Nephron progenitor cell (in vitro differentiated cells): ENCODE measurements around the gene APOL3.
"Not testable (repeated sequence)": the region's sequence is repeated elsewhere in the genome, so short reads cannot be mapped to it uniquely, and the experiment has no call there.

ENCODE experiments used
- DNase-seq: peaks from one replicate; pipeline ENCODE4 v3.0.0; 2021
- H3K27ac Mint-ChIP-seq: 2 replicates; pipeline ENCODE4 v1.8.0; 2021; ENCODE audit warnings: mild to moderate bottlenecking, moderate library complexity, mixed read lengths
- H3K27me3 Mint-ChIP-seq: 2 replicates; pipeline ENCODE4 v1.8.0; 2021; ENCODE audit warnings: mild to moderate bottlenecking, low read depth, mixed read lengths; ENCODE audit not compliant: poor library complexity
- H3K36me3 Mint-ChIP-seq: 2 replicates; pipeline ENCODE4 v1.8.0; 2021; ENCODE audit warnings: low read depth, mixed read lengths
- H3K4me1 Mint-ChIP-seq: 2 replicates; pipeline ENCODE4 v1.8.0; 2021; ENCODE audit warnings: mixed read lengths
- H3K4me3 Mint-ChIP-seq: 2 replicates; pipeline ENCODE4 v1.8.0; 2021; ENCODE audit warnings: mild to moderate bottlenecking, moderate library complexity, mixed read lengths
- H3K9me3 Mint-ChIP-seq: 2 replicates; pipeline ENCODE4 v1.8.0; 2021; ENCODE audit warnings: mild to moderate bottlenecking, moderate library complexity, mixed read lengths
- CTCF ChIP-seq: fragments of 200-600 bp; sonication (generic); IDR thresholded peaks from 2 replicates; pipeline ENCODE4 v1.5.0; 2021; ENCODE audit warnings: antibody characterized with exemption

Gene APOL3

GRCh38 chr22:36194385-36194784 is 33.8 kb upstream of the APOL3 start:
- DNase-seq: no peak
- TF ChIP-seq CTCF: no peak
- Mint-ChIP-seq H3K27me3 (peaks cover 13% of the 10 kb centered on the region), H3K36me3 (no peaks in the 10 kb centered on the region), H3K4me1 (peaks cover 59% of the 10 kb centered on the region), H3K27ac (no peak overlapping the region), H3K4me3 (no peak overlapping the region), H3K9me3 (no peaks in the 10 kb centered on the region)

DNA sequence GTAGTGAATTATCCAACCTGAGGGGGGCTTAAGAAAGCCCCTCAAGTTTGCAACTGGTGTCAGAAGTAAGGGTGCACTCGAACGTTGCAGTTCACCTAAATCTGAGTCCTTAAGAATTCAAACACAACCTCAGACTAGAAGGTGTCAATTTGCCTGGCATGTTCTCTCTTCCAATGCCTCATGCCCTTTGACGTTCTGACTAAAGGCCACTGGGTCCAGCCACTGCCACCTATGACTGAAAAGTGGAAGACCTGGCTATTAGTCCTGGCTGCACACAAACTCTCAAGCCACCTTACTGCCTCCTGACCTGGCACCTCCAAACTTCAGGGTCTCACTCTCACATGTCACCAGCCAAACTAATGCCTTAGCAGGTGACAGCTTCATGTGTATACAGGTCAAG is 33.0 kb upstream of the APOL3 start:
- no peak for TF ChIP-seq CTCF

DNA sequence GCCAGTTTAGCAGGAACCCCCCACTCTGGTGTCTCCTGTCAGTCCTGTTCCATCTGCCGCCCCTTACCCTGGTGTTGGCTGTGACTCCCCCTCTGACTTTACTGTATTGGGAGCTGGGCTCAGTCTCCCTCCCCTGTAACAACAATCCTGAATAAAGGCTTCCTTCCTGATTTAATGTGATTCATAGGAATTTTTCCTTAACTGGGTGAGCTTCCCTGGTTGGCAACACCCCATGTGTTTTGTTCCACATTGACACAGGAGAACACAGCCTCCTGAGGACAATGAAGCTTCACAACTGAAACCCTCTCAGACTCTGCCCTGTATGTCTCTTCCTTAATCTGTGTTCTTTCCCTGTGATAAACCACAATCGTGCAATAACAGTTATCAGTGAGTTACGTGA is 32.6 kb upstream of the APOL3 start:
- Mint-ChIP-seq H3K36me3 (no peaks in the 10 kb centered on the region), H3K4me3 (no peak overlapping the region), H3K27ac (no peak overlapping the region), H3K27me3 (peaks cover 13% of the 10 kb centered on the region), H3K4me1 (peaks cover 47% of the 10 kb centered on the region), H3K9me3 (no peaks in the 10 kb centered on the region)
- DNase-seq: no peak
- no peak for TF ChIP-seq CTCF

More for the DNA sequence above, 33.0 kb upstream of the APOL3 start:
- no peak overlapping the region for H3K4me3 Mint-ChIP-seq
- no peak for DNase-seq
- no peaks in the 10 kb centered on the region for H3K9me3 Mint-ChIP-seq
- peaks cover 51% of the 10 kb centered on the region for H3K4me1 Mint-ChIP-seq
- no peaks in the 10 kb centered on the region for H3K36me3 Mint-ChIP-seq
- H3K27me3 Mint-ChIP-seq: peaks cover 13% of the 10 kb centered on the region
- H3K27ac Mint-ChIP-seq: no peak overlapping the region

DNA sequence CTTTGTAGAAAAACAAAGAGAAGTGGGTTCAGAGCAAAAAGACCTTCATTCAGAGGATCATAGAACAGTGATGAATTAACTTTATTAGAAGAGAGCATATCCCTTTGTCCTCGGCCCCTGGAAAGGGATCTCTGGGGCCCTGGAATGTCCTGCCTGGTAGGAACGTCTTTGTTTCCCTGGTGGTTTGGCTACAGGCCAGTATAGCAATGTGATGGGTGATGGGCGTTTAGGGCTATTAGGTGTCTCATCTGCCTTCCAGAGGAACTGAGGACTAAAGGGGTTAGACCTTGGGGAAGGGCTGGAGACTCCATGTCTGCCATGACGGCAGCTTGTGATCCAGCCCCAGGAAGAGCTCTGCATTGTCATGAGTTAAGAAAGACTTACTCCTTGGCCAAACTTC is 32.0 kb upstream of the APOL3 start:
- Mint-ChIP-seq H3K27me3 (peaks cover 13% of the 10 kb centered on the region), H3K36me3 (no peaks in the 10 kb centered on the region), H3K4me1 (peaks cover 40% of the 10 kb centered on the region), H3K9me3 (no peaks in the 10 kb centered on the region), H3K27ac (no peak overlapping the region), H3K4me3 (no peak overlapping the region)
- DNase-seq: no peak
- TF ChIP-seq CTCF: no peak

GRCh38 chr22:36191106-36191836 is 30.7 kb upstream of the APOL3 start:
- no peak for TF ChIP-seq CTCF
- Mint-ChIP-seq H3K9me3 (no peaks in the 10 kb centered on the region), H3K36me3 (no peaks in the 10 kb centered on the region), H3K4me1 (peaks cover 28% of the 10 kb centered on the region), H3K27me3 (peaks cover 14% of the 10 kb centered on the region), H3K4me3 (no peak overlapping the region), H3K27ac (no peak overlapping the region)
- DNase-seq: no peak

- H3K4me1 Mint-ChIP-seq, H3K9me3 Mint-ChIP-seq, H3K36me3 Mint-ChIP-seq, H3K4me3 Mint-ChIP-seq, DNase-seq: not testable (repeated sequence)
- H3K27me3 Mint-ChIP-seq: peaks cover 21% of the 10 kb centered on the region
- peak overlapping the region; percentile 33 for H3K27ac Mint-ChIP-seq
Measured at GRCh38 chr22:36187862-36188261, 27.3 kb upstream of the APOL3 start.
